ENCODE data around the gene NEO1. TPM values are rescaled to one million over a fixed set of nuclear protein-coding genes. Genes with fewer than 3 reads are reported as not detected.

Gene NEO1
- total RNA-seq, 1 donor from 2014 or later = 75.6 TPM

- no peaks in the 10 kb centered on the region for H3K36me3 Mint-ChIP-seq (ENCODE audit: low read depth)
- no peak for DNase-seq (ENCODE audit: low read depth, low spot score)
- no peak overlapping the region for H3K4me3 Mint-ChIP-seq
- peak overlapping the region; percentile 50 for H3K27ac Mint-ChIP-seq (ENCODE audit: unreplicated experiment)
- H3K4me1 Mint-ChIP-seq = peaks cover 11% of the 10 kb centered on the region
- TF ChIP-seq CTCF (conservative IDR thresholded peaks at IDR 0.05) = no peak
- no peaks in the 10 kb centered on the region for H3K9me3 Mint-ChIP-seq
- peaks cover 2% of the 10 kb centered on the region for H3K27me3 Mint-ChIP-seq (ENCODE audit: low read depth)
Observed at GRCh38 chr15:73321496-73322450, 269.5 kb downstream of the NEO1 start.

- H3K9me3 Mint-ChIP-seq = no peaks in the 10 kb centered on the region
- TF ChIP-seq CTCF (conservative IDR thresholded peaks at IDR 0.05) = no peak
- peaks cover 11% of the 10 kb centered on the region for H3K4me1 Mint-ChIP-seq
- H3K27ac Mint-ChIP-seq (ENCODE audit: unreplicated experiment) = no peak overlapping the region
- no peak overlapping the region for H3K4me3 Mint-ChIP-seq
- no peaks in the 10 kb centered on the region for H3K36me3 Mint-ChIP-seq (ENCODE audit: low read depth)
- no peak for DNase-seq (ENCODE audit: low read depth, low spot score)
- H3K27me3 Mint-ChIP-seq (ENCODE audit: low read depth) = peaks cover 2% of the 10 kb centered on the region
Observed at GRCh38 chr15:73322665-73323373, 270.6 kb downstream of the NEO1 start.

- DNase-seq (ENCODE audit: low read depth, low spot score) = no peak
- Mint-ChIP-seq H3K4me3 (no peak overlapping the region), H3K36me3 (ENCODE audit: low read depth) (no peaks in the 10 kb centered on the region), H3K27me3 (ENCODE audit: low read depth) (peaks cover 2% of the 10 kb centered on the region), H3K4me1 (peaks cover 11% of the 10 kb centered on the region), H3K27ac (ENCODE audit: unreplicated experiment) (no peak overlapping the region), H3K9me3 (no peaks in the 10 kb centered on the region)
- TF ChIP-seq CTCF (conservative IDR thresholded peaks at IDR 0.05) = no peak
Observed at GRCh38 chr15:73323374-73323955, 271.2 kb downstream of the NEO1 start.

- Mint-ChIP-seq H3K27me3 (ENCODE audit: low read depth) (peaks cover 2% of the 10 kb centered on the region), H3K4me3 (no peak overlapping the region), H3K36me3 (ENCODE audit: low read depth) (no peaks in the 10 kb centered on the region), H3K9me3 (no peaks in the 10 kb centered on the region), H3K4me1 (peaks cover 11% of the 10 kb centered on the region), H3K27ac (ENCODE audit: unreplicated experiment) (no peak overlapping the region)
- no peak for TF ChIP-seq CTCF (conservative IDR thresholded peaks at IDR 0.05)
- no peak for DNase-seq (ENCODE audit: low read depth, low spot score)
Observed at GRCh38 chr15:73323956-73324355, 271.7 kb downstream of the NEO1 start.

GRCh38 chr15:73324496-73325170 lies 272.4 kb downstream of the NEO1 start:
- H3K4me3 Mint-ChIP-seq = no peak overlapping the region
- DNase-seq (ENCODE audit: low read depth, low spot score) = no peak
- no peaks in the 10 kb centered on the region for H3K27me3 Mint-ChIP-seq (ENCODE audit: low read depth)
- no peak for TF ChIP-seq CTCF (conservative IDR thresholded peaks at IDR 0.05)
- H3K4me1 Mint-ChIP-seq = peaks cover 8% of the 10 kb centered on the region
- H3K9me3 Mint-ChIP-seq = no peaks in the 10 kb centered on the region
- no peak overlapping the region for H3K27ac Mint-ChIP-seq (ENCODE audit: unreplicated experiment)
- no peaks in the 10 kb centered on the region for H3K36me3 Mint-ChIP-seq (ENCODE audit: low read depth)

Measured in neural crest cell (in vitro differentiated cells).